HG03066 (cell line): ENCODE measurements around the gene R3HCC1L.

Experiments
- ATAC-seq: cut with Tn5 transposase; IDR thresholded peaks from one replicate; pipeline ENCODE4 v1.9.1; 2021; ENCODE audit warnings: low read depth; ENCODE audit not compliant: unreplicated experiment

R3HCC1L gene

DNA sequence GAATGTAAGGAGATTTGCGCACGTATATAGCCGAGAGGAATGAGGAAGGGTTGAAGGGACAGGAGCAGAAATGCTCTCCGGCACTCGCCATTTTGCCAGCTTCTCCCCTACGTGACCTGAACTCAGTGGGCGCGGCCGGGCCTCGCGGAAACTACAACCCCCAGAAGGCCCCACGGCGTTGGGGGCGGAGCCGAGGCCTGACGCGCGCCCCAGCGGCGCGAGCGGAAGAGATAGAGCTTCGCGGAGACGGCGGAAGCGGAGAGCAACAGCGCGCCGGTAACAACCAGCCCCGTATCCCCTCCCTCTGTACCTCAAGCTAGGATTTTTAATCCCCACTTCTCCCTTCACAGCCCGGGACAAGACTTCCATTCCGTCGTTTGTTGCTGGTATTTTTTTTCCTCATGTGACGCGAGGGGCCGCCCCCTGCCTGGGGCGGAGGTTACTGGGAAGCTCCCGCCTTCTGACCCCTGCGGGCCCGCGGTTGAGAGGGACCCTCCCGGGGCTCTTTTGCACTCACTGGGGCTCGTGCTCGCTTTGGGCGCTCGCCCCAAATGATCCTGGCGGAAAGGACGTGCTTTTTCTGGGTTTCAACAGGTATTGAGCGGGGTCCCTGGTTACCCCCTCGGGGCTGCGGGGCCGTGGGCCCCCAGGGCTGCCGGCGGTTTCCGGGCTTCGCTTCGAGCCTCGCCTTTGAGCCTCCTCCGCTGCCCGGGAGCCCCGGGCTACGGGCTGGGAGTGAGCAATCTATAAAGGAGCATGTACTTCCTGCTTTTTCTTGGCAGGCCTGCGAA lies at the start of gene R3HCC1L:
TSS of gene R3HCC1L (plus strand) at position 227 of the 791 bp plus-strand sequence. CDS start 73,458 bp downstream, outside the sequence.
- peak; percentile 91 for ATAC-seq

DNA sequence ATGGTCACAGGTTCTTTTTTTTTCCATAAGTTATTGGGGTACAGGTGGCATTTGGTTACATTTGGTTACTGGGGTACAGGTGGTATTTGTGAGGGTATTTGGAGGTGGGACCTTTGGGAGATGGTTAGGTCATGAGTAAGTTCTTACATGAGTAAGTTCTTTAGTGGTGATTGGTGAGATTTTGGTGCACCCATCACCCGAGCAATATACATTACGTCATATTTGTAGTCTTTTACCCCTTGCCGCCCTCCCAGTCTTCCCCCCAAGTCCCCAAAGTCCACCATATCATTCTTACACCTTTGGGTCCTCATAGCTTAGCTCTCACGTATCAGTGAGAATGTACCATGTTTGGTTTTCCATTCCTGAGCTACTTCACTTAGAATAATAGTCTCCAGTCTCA lies 49.2 kb upstream of the R3HCC1L start:
- no peak for ATAC-seq

DNA sequence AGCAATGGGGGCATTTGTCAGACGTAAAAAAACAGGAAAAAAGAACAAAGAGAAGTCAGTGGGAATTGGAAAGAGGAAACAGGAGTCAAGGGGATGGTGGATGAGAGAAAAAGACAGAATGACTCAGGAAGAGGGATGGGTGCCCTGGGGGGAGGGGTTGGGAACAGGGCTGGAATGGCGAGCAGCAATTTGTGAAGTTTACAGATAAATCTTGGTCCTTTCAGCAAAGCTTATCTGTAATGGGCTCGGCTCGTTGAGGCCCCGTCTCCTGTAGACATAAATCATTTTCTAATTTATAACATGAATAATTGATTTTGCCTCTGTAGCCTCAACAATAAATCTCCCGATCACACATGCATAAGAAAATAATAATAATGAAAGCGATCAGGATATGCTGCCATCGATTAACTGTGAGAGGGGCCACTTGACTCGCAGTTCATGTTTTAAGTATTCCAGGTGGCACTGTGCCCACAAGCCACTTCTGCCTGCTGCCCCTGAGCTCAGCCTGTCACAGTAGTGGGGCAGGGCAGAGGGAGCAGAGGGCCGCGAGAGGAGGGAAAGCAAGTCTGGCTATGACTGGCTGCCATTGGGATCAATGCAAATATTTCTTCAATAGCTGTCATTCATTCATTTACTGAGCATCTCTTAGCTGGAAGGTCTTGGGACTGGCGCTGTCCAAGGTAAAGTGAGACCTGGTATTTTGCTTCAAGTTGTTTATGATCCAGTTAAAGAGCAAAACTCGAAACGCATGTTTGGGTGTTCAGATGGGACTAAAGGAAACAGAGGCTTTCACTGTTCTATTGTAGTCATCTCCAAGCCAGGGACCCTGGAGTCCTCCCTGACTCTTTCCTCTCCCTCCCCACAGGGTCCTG lies 47.4 kb upstream of the R3HCC1L start:
- ATAC-seq, result no peak

DNA sequence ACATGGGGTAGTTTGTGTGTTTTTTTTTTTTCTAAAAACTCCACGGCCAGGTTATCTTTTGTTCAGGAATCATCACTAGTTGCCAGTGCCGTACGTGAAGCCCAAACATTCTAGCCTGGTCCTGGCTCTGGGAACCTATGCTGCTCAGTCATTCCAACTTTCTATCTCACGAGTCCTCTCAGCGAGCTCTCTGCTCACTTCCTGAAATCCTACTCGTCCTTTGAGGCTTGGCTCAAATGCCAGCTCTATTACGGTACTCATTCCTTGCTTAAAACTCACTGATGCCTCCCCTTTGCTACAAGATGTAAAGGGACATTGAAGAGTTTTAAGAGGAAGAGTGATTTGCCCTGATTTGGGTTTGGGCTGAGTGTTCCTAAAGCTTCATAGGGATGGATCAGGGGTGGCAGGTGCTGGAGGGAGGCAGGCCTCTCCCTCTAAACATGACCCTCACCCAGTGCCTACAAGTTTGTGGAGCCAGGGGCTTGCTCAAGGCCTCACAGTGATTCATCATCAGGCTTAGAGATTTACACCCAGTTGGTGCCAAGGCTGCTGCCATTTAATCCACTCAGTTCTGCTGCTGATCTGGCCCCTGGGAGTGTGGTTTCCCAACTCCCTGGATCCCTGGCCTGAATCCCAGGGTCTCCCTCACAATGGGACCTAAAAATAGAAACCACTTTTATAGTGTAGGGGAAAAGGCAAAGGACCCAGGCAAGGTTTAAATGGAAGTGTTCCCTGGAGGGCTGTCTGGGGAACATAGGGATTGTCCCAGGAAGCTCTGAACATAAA lies 46.1 kb upstream of the R3HCC1L start:
- ATAC-seq, result no peak

DNA sequence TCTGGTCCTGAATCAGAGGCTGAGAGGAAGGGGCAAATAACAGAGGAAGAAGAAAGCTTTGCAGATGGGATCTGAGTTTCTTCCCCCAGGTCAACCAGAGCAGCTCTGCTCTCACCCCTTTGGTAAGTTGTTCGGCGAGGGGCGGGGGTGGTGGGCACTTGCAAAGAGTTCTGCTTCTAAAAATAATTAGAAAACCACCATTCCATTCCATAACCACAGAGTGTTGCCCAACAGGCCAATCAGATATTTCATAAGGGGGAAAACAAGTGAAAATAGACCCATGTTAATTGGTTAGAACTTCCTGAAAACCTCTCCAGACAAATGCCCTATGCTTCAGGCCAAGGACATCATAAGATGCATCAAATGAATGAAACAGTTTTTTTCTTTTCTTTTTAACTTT lies 43.6 kb upstream of the R3HCC1L start:
- ATAC-seq, result no peak

DNA sequence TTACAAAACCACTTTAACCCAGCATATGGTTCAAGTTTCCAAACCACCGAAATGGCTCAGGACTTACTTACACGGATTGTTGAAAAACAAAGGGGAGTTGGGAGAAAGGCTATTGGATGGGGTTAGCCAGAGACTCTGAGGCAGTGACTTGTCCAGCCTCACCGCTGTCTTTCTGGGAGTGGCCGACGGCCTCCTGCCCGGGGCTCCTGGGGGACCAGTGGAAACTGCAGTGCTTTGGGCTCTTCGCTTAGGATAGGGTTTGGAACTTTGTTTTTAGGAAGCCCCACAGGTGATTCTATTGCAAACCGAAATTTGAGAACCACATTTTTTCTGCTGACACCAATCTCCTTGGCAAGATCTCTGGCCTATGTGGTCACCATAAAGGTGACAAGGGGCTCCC lies 38.1 kb upstream of the R3HCC1L start:
- ATAC-seq, result no peak

DNA sequence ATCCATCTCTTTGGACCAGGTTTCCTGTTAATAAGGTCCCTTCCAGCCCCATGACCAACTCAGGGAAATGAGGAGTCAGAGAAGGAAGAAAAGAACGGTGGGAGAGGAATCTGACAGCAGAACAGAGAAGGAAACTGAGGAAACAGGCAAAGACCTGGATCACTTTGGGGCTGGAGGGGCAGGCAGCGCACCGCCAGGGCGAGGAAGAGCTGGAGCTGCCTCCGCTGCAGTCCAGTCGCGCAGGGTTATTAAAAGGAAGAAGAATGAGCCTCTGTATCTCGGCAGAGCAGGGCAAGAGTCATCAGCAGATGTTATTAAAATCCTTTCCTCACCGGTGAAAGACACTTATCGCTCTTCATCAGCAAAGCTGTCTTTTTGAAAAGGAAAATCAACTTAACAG lies 37.7 kb upstream of the R3HCC1L start:
- no peak for ATAC-seq

DNA sequence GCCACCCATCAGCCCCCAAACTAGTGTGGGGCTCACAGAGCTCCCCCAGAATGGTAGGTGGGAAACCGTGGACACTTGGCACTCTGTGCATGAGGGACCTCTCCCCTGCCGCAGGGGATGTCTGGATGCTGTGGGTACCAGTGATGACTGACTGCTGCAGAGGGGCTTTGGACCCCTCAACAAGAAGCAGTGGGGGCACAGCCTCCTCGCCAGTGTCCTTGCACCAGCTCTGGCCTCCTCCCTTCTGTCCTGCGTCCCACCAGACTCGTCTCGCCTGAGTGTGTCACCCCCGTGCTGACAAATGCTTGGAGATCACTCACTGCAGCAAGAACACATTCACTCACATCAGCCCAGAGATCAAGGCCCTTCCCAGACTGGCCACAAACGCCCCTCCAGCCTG lies 37.3 kb upstream of the R3HCC1L start:
- ATAC-seq, result no peak

DNA sequence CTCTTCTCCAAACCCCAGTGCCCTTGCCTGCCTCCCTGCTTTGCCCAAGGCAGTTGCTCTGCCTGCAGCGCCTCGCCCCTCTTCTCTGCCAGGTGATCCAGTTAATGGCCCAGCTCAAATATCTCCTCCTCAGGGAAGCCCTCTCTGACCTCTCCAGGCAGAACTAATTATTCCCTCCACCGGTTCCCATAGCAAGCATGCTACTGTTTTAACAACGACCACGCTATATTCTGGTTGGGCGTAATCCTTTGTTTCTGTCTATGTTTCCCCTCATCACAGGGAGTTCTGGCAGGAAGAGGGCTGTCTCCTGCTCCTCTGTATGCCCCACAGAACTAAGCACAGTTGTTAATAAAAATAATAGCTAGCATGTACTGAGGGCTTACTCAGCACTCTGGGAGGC lies 36.8 kb upstream of the R3HCC1L start:
- ATAC-seq, result no peak

DNA sequence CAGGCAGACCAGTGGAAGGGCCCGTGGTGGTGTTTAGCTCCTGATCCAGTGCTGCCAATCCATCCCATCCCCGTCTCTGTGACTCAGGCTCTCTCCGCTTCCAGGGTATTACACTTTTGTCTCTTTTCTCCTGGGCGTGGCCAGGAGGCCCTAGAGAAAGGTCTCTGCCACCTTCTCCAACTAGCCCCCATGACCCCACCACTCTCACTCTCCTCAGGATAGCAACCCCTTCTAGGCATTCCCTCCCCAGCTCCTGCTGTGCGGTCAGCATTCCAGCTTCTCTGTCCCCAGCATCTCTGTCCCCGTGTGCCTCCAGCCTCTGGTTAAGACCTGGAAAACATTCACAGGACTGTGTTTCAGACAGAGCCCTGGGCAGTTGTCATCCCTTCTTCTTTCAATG lies 36.2 kb upstream of the R3HCC1L start:
- no peak for ATAC-seq

DNA sequence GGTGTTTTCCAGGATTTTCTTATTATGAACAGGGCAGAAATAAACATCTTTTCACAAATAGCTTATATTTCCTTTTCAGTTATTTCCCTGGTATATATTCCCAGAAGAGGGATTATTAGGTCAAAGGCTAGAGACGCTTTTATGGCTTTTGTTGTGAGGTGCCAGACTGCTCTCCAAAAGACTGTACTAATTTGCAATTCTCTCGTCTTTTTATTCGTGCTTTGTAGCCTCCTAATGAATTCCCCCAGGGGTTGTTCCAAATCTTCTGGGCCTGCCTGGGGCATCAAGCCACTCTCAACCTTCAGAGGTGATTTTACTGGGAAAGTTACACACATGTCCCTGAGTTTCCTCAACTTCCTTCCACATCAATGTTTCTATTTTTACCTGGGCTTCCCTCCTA lies 34.0 kb upstream of the R3HCC1L start:
- ATAC-seq, result no peak

DNA sequence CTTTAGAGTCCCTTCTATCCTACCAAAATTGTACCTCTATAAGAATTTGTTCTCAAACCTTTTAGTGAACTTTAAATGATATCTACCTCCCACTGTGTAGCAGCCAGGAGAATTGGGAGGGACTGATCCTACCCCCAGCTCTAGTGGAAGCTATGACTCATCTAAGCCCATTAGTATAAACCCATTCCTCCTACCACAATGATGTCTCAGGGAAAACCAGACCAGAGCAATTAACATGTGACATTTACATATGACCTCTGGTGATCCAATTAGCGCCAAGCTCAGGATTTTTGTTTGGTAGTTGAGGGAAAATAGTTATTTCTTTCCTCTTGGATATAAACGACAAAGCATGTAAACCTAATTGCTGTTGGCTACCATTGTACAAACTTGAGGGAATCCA lies 33.1 kb upstream of the R3HCC1L start:
- ATAC-seq, result no peak

DNA sequence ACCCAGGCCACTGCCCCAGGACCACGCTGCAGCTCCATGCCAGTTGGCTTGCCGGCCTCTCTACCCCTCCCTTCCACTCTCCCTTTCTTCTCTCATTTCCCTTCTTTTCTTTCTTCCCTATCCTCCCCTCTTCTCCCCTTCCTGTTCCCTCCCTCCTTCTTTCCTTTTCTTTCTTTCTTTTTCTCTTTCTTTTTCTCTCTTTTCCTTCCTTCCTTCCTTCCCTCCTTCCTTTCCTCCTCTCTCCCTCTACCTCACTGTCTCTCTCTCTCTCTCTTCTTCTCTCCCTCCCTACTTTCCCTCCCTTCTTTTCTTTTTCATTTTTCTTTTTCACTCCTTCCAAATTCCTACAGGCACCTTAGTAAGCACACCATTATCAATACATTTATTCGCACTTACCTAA lies 30.3 kb upstream of the R3HCC1L start:
- ATAC-seq, result no peak

DNA sequence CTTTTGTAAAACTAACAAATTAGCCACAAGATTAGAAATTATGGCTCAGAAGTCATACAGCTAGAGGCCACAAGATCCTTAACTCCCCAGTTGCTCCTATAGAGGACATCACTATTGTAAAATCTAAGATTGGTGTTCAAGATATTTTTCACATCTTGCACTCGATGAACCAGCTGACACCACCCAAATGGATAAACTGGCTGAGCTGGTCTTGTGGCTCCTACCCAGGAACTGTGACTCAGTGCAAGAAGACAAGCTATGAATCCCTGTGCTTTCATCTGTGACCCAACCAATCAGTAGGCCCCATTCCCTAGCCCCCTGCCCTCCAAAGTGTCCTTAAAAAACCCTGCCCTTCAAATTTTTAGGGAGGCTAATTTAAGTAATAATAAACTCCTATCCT lies 27.9 kb upstream of the R3HCC1L start:
- ATAC-seq, result no peak

DNA sequence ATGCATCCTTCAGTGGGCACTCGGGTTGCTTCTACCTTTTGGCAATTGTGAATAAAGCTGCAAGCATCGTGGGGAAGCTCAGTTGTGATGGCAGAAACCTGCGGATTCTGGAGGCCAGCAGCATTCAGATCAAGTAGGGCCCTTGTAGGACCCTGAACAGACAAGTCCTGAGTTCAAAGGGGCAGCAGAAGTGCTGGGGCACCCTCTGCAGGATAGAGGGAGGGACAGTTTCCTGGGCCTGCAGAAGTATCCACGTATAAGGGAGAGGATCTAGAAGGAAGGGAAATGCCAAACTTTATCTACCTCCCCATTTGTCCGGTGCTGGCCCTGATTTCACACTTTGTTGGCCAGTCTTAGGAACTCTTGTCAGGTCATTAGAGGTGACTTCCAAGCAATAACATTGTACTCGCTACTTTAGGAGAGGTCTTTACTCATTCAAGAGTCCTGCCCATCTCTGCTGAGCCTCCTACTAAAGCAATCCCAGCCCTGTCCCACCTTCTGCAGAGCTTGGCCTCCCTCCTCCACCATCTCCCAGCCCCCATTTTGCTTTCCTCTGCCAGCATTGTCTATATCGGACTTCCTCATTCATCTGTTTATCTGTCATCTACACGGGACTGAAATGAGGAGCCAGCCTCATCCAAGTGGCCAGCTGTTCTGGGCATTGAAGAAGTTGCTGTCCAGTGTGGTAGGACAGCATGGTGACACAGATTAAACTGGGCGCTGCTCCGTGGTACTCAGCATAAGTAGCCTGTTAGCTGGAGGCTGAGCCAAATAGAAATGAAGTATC lies 26.6 kb upstream of the R3HCC1L start:
- no peak for ATAC-seq

DNA sequence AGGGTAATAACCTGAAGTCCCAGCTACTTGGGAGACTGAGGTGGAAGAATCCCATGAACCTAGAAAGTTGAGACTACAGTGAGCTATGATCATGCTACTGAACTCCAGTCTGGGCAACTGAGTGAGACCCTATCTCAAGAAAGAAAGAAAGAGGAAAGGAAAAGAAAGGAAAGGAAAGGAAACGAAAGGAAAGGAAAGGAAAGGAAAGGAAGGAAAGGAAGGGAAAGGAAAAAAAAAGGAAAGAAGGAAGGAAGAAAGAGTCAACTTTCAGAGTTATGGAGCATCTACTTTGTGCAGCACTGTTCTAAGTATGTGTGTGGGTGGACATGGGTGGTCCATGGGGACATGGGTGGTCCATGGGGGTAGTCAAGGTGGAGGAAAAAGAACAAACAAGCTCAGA lies 24.1 kb upstream of the R3HCC1L start:
- ATAC-seq, result no peak

DNA sequence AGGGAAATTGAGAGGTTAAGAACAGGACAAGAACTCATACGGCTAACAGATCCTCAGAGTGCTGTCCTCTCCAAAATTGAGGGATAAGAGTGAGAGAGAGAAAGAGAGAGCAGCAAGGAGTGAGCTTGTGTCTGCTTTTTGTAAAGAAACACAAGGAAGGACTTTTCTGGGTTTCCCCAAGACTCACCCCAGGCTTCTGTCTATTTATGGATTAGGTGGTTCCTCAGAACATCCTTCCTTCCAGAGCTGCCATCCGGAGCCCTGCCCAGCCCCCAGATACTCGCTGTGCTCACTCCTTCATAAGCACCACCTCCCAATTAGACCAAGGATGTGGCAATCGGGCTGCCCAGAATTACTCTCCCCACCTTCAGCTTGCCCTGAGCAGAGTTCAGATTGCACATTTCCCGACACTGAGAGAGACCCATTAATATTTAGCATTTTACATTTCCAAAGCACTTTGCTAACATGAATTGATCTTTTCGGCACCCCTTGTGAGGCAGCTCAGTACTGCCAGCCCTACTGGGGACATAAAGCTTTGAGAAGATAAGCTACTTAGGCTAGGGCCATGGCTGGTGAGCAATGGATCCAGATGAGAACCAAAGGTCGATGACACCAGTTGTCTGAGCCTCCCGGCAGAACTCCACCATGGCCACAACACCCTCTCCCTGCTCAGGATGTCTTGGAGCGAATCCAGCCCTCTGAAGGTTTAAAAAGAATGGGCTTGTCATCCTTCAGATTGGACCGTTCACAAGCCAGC lies 19.2 kb upstream of the R3HCC1L start:
- ATAC-seq, result no peak

DNA sequence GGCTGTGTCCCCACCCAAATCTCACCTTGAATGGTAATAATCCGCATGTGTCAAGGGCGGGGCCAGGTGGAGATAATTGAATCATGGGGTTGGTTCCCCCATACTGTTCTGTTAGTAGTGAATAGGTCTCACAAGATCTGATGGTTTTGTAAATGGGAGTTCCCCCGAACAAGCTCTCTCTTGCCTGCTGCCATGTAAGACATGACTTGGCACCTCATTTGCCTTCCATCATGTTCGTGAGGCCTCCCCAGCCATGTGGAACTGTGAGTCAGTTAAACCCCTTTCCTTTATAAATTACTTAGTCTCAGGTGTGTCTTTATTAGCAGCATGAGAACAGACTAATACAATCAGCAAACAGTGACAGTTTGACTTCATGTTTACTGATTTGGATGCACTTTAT lies 14.6 kb upstream of the R3HCC1L start:
- no peak for ATAC-seq

DNA sequence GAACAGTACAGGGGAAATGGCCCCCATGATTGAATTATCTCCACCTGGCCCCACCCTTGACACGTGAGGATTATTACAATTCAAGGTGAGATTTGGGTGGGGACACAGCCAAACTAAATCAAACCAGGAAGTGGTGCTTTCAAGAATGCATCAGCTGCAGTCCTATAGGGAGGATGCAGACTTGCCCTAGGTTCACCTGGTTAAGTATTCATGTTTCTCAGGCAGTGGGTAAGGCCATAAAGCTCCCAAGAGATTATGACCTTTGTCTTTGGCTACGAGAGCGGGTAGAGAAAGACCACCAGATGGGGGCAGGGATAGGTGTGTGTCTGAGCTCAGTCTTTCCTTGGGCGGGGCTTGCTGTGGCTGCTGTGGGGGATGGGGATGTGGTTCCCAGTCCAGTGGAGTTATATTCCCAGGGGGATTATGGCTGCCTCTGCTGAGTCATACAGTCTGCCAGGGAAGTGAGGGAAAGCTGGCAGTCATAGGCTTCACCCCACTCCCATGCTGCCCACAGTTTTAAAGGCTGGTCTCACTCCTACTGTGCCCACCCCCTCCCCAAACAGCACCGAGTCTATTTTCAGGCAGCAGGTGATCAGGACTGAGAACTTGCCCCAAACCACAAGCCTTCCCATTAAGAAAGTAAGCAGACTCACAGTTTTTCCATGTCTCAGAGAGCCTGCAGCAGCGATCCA lies 8.4 kb upstream of the R3HCC1L start:
- ATAC-seq, result no peak
